Osteoblast (primary cell): ENCODE measurements around the gene PARD6A. TPM values are rescaled to one million over a fixed set of nuclear protein-coding genes. Genes with fewer than 3 reads are reported as not detected.

Experiments
- DNase-seq: peaks from one replicate; pipeline ENCODE4 v3.0.0; 2011; ENCODE audit warnings: low spot score, mixed read lengths; ENCODE audit not compliant: insufficient read length; ENCODE audit errors: missing footprints
- H2AFZ ChIP-seq: 2 replicates; pipeline ENCODE4 v1.6.0; 2011; ENCODE audit warnings: mild to moderate bottlenecking, low read length
- H3K27ac ChIP-seq: 2 replicates; pipeline ENCODE4 v1.5.1; 2011; ENCODE audit warnings: mild to moderate bottlenecking, low read depth, low read length, moderate library complexity
- H3K27me3 ChIP-seq: 2 replicates; pipeline ENCODE4 v1.6.0; 2012; ENCODE audit warnings: mild to moderate bottlenecking, control low read depth, inconsistent platforms, low read length, moderate library complexity; ENCODE audit not compliant: insufficient read depth
- H3K36me3 ChIP-seq: 2 replicates; pipeline ENCODE4 v1.5.1; 2011; ENCODE audit warnings: mild to moderate bottlenecking, low read length, control low read depth, moderate library complexity; ENCODE audit not compliant: insufficient read depth
- H3K4me1 ChIP-seq: 2 replicates; pipeline ENCODE4 v1.5.1; 2011; ENCODE audit warnings: mild to moderate bottlenecking, low read length, control low read depth, moderate library complexity; ENCODE audit not compliant: insufficient read depth
- H3K4me2 ChIP-seq: 2 replicates; pipeline ENCODE4 v1.6.0; 2011; ENCODE audit warnings: mild to moderate bottlenecking, low read length; ENCODE audit not compliant: insufficient read depth
- H3K4me3 ChIP-seq: fragments of 200-600 bp; sonication (generic); 3 replicates; pipeline ENCODE4 v1.5.1; 2012; ENCODE audit warnings: mild to moderate bottlenecking, low read length, inconsistent platforms; ENCODE audit not compliant: insufficient read depth
- H3K79me2 ChIP-seq: 2 replicates; pipeline ENCODE4 v1.6.0; 2012; ENCODE audit warnings: mild to moderate bottlenecking, low read length, control low read depth, inconsistent platforms; ENCODE audit not compliant: insufficient read depth
- H3K9me3 ChIP-seq: 2 replicates; pipeline ENCODE4 v1.5.1; 2011; ENCODE audit warnings: low read depth, low read length, control low read depth
- H4K20me1 ChIP-seq: 2 replicates; pipeline ENCODE4 v1.6.0; 2012; ENCODE audit warnings: mild to moderate bottlenecking, low read length, control low read depth; ENCODE audit not compliant: insufficient read depth
- total RNA-seq: library from RNA; depleted of rRNA; stranded (reverse); fragments of >200 nt; gene quantifications from 2 replicates; pipeline ENCODE4 v1.2.3, GENCODE V29; 2012
- TF ChIP-seq, protein P1 (sequence below): IDR thresholded peaks from 2 replicates; pipeline ENCODE4 v1.5.1; 2011; ENCODE audit warnings: mild to moderate bottlenecking, low read depth, low read length, moderate library complexity; ENCODE audit errors: extremely low read depth

Gene PARD6A
- total RNA-seq, 1 donor: 2.9 TPM

- Histone ChIP-seq H3K4me2 (no peak overlapping the region), H4K20me1 (peaks cover 6% of the 10 kb centered on the region), H3K4me3 (no peak overlapping the region), H3K4me1 (peaks cover 8% of the 10 kb centered on the region), H3K9me3 (no peaks in the 10 kb centered on the region), H2AFZ (no peak overlapping the region), H3K27me3 (peaks cover 62% of the 10 kb centered on the region), H3K36me3 (no peaks in the 10 kb centered on the region), H3K27ac (no peak overlapping the region), H3K79me2 (no peaks in the 10 kb centered on the region)
- TF ChIP-seq, protein P1, sequence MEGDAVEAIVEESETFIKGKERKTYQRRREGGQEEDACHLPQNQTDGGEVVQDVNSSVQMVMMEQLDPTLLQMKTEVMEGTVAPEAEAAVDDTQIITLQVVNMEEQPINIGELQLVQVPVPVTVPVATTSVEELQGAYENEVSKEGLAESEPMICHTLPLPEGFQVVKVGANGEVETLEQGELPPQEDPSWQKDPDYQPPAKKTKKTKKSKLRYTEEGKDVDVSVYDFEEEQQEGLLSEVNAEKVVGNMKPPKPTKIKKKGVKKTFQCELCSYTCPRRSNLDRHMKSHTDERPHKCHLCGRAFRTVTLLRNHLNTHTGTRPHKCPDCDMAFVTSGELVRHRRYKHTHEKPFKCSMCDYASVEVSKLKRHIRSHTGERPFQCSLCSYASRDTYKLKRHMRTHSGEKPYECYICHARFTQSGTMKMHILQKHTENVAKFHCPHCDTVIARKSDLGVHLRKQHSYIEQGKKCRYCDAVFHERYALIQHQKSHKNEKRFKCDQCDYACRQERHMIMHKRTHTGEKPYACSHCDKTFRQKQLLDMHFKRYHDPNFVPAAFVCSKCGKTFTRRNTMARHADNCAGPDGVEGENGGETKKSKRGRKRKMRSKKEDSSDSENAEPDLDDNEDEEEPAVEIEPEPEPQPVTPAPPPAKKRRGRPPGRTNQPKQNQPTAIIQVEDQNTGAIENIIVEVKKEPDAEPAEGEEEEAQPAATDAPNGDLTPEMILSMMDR: no peak
- peak; percentile 81 for DNase-seq
Measured at GRCh38 chr16:67645397-67646121, 15.2 kb upstream of the PARD6A start.

DNA sequence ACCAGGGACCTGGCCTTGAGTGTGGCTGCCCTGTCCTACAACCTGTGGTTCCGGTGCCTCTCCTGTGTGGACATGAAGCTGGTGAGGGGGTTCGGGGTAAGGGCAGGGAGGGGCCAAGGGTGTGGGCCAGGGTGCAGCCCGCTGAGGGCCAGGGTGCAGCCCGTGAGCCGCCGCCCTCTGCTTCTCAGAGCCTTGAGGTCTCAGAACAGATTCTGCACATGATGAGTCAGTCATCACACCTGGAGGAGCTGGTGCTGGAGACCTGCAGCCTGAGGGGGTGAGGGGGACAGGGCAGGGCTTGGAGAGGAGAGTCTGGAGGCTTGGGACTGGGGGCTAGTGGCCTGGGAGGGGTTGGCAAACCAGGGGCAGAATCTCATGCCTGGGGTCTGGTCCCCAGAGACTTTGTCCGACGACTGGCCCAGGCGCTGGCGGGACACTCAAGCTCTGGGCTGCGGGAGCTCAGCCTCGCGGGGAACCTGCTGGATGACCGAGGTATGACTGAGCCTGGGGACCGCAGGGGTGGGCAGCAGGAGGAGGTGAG is 13.6 kb upstream of the PARD6A start:
- Histone ChIP-seq H3K79me2 (no peaks in the 10 kb centered on the region), H3K27ac (no peak overlapping the region), H4K20me1 (peaks cover 9% of the 10 kb centered on the region), H3K4me2 (no peak overlapping the region), H3K4me3 (no peak overlapping the region), H2AFZ (no peak overlapping the region), H3K27me3 (peaks cover 78% of the 10 kb centered on the region), H3K4me1 (peaks cover 2% of the 10 kb centered on the region), H3K36me3 (no peaks in the 10 kb centered on the region), H3K9me3 (no peaks in the 10 kb centered on the region)
- peak; percentile 82 for DNase-seq
- TF ChIP-seq, protein P1: no peak

DNA sequence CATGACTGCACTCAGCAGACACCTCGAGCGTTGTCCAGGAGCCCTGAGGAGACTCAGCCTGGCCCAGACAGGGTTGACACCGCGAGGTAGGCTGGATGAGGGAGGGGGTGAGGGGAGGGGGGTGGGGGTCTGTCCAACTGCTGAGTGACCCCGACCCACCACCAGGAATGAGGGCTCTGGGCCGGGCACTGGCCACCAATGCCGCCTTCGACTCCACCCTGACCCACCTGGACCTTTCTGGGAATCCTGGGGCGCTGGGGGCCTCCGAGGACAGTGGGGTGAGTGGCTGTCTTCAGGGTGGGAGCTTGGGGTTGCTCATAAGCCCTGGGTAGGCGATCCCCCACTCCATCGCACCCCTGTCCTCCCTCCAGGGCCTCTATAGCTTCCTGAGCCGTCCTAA is 13.1 kb upstream of the PARD6A start:
- no peaks in the 10 kb centered on the region for H3K36me3 ChIP-seq
- H4K20me1 ChIP-seq: peaks cover 9% of the 10 kb centered on the region
- H2AFZ ChIP-seq: no peak overlapping the region
- no peaks in the 10 kb centered on the region for H3K79me2 ChIP-seq
- H3K4me2 ChIP-seq: no peak overlapping the region
- no peaks in the 10 kb centered on the region for H3K9me3 ChIP-seq
- TF ChIP-seq, protein P1: no peak
- H3K4me3 ChIP-seq: no peak overlapping the region
- no peak for DNase-seq
- no peak overlapping the region for H3K27ac ChIP-seq
- peaks cover 83% of the 10 kb centered on the region for H3K27me3 ChIP-seq
- no peaks in the 10 kb centered on the region for H3K4me1 ChIP-seq

GRCh38 chr16:67648088-67648763 is 12.5 kb upstream of the PARD6A start:
- Histone ChIP-seq H3K4me2 (no peak overlapping the region), H2AFZ (no peak overlapping the region), H3K36me3 (no peaks in the 10 kb centered on the region), H3K4me1 (no peaks in the 10 kb centered on the region), H3K27me3 (peaks cover 85% of the 10 kb centered on the region), H3K4me3 (no peak overlapping the region), H3K9me3 (no peaks in the 10 kb centered on the region), H3K27ac (no peak overlapping the region), H4K20me1 (peaks cover 9% of the 10 kb centered on the region), H3K79me2 (no peaks in the 10 kb centered on the region)
- TF ChIP-seq, protein P1: no peak
- peak; percentile 84 for DNase-seq
